LNCaP clone FGC (cell line): ENCODE results near the gene NPAS3.
A peak's percentile ranks its signal among the peaks of the same experiment; 100 is the strongest.

Source experiments
- DNase-seq: peaks from one replicate; pipeline ENCODE4 v3.0.0-alpha.2; 2011; ENCODE audit warnings: low read depth
- H3K4me3 ChIP-seq: 2 replicates; pipeline ENCODE4 v1.5.1; 2011; ENCODE audit warnings: mild to moderate bottlenecking, low read depth, low read length, control low read depth
- TF ChIP-seq, protein P1 (sequence below): IDR thresholded peaks from 2 replicates; pipeline ENCODE4 v1.5.1; 2012; ENCODE audit warnings: mild to moderate bottlenecking; ENCODE audit not compliant: control insufficient read depth, insufficient read depth; ENCODE audit errors: extremely low read depth

The NPAS3 gene

DNA sequence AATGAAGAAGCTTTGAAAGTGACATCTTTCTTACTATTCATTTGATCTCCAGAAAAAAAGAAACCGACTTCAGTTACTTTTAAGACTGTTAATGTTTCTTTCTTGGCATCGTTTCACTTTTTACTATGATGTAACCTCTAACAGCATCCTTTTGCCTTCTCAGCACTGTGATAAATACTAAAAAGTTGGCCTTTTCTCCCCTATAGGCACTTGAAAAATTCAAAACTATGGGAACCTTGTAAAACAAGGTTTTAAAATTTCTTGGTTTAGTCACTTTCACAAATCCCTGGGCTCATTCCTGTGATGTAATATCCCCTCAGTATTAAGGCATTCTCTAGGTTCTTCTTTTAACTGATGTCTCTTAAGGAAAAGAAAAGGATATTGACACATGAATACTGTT, 730.4 kb downstream of the NPAS3 start:
- TF ChIP-seq, protein P1, sequence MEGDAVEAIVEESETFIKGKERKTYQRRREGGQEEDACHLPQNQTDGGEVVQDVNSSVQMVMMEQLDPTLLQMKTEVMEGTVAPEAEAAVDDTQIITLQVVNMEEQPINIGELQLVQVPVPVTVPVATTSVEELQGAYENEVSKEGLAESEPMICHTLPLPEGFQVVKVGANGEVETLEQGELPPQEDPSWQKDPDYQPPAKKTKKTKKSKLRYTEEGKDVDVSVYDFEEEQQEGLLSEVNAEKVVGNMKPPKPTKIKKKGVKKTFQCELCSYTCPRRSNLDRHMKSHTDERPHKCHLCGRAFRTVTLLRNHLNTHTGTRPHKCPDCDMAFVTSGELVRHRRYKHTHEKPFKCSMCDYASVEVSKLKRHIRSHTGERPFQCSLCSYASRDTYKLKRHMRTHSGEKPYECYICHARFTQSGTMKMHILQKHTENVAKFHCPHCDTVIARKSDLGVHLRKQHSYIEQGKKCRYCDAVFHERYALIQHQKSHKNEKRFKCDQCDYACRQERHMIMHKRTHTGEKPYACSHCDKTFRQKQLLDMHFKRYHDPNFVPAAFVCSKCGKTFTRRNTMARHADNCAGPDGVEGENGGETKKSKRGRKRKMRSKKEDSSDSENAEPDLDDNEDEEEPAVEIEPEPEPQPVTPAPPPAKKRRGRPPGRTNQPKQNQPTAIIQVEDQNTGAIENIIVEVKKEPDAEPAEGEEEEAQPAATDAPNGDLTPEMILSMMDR, result no peak
- H3K4me3 ChIP-seq, result no peak overlapping the region
- no peak for DNase-seq

DNA sequence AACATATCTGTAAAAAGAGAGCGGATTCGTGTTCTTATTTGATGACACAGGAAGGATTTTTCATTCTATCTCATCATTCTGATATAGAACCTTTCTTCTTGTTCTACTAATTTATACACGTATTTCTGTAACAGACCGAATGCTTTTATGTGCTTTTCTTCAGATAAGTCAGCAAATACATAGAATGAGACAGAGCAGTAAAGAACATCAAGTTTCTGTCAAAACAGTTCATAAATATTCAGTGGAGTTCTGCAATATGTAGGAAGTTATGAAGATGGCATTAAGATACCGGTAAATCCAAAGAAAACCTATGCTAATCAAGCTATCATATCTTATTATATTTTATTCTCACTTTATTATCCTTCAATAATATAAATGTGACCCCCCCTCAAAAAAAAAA, 731.6 kb downstream of the NPAS3 start:
- TF ChIP-seq, protein P1, result no peak
- DNase-seq, result no peak
- H3K4me3 ChIP-seq, result no peak overlapping the region

DNA sequence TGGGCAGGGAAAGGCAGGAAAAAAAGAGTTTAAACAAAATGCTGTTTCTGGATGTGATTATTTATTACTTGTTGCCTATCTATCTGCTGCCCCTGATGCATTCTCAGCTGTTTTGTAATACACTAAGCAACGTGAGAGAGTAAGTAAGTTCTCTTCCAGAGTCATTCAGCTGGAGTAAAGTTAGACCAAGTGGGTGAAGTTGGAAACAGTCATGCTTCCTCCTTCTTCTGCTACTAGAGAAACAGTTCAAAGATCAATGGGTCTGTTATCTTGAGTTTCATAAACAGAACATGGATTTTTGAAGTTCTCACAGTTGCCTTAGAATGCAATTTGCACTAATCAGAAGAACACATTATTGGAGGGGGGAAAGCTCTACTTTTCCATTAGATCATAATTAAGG, 732.9 kb downstream of the NPAS3 start:
- TF ChIP-seq, protein P1, result no peak
- DNase-seq, result no peak
- H3K4me3 ChIP-seq, result no peak overlapping the region

DNA sequence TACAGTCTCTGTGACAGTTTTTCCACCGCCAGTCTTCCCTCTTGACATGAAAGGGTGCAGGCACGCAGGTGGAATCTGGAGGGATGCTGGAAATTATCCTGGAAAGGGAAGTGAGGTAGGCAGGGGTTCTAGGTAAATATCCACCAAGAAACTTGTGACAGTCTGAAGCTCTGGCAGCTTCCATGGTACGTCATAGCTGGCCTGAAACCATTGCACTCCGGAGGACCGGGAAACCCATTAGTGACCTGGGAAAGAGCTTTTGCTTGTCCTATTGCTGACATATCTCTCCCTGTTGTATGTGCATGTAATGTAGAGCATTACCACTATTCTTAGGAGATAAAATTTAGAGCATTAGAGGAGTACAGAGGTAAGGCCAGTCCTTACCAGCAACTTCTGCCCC, 736.2 kb downstream of the NPAS3 start:
- H3K4me3 ChIP-seq, result no peak overlapping the region
- DNase-seq, result no peak
- TF ChIP-seq, protein P1, result no peak

DNA sequence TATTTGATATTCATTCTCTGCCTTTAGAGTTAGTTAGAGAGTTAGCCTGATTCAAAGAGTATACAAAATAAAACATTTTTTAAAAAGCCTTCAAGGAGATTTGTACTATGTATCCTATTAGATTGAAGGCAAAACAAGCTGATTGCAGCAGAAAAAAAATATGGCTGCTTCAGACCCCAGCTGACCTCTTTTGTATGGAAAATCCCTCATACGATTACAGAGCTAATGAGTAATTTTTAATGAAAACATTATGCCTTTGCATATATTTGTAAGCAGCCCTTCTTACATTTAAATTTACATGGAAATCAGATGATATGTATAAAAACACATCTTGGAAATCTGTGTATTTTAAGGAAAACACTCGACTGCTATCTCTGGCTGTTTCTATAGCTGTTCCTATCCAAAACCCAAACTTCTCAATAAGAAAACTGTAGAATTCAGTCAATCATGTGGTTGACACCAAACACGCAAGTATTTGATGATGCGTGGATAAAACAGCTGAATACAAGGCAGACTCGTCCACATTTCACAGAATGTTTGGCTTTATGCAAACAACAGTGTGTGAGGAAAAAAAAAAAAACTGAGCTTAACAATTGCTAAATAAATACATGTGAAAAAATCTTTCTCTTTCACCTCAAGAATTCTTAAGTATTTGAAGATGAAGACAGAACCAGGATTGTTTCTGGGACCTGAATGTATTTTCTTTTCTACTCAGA, 736.9 kb downstream of the NPAS3 start:
- DNase-seq, result no peak

DNA sequence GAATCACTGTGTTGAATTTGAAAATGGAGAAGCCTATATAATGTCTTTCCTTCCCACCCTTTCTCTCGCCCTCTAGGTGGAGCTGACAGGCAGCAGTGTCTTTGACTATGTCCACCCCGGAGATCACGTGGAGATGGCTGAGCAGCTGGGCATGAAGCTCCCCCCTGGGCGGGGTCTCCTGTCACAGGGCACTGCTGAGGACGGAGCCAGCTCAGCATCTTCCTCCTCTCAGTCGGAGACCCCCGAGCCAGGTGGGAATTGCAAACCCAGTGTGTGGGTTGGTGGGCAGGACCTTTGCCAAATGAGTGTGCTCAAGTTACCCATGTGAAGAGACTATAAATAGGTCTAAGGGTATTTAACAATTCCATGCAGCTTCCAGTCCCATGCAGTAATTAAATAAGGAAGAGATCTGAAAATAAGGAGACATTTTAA, 737.5 kb downstream of the NPAS3 start:
- peak; percentile 30 for DNase-seq
- TF ChIP-seq, protein P1, result peak; percentile 74

More for the DNA sequence above, 736.9 kb downstream of the NPAS3 start:
- H3K4me3 ChIP-seq, result no peak overlapping the region
- TF ChIP-seq, protein P1, result no peak

DNA sequence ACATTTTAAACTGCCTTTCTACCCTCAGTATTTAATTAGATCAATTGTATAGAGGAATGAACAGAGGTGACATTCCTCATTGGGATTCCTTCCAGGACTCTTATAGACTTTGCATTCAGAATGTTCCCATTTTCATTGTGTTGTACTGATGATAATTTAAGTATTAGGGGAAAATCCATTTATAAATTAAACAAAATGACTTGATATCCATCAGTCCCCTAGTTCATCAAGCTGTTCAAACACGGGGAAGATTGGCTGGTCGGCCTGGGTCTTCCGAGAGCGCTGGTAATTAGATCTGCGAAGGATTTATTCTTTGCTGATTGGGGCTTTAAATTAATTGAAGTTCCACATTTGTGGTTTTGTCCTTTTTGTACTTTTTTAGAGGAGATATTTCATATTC, 738.2 kb downstream of the NPAS3 start:
- H3K4me3 ChIP-seq, result no peak overlapping the region
- TF ChIP-seq, protein P1, result no peak
- DNase-seq, result no peak

More for the DNA sequence above, 737.5 kb downstream of the NPAS3 start:
- H3K4me3 ChIP-seq, result no peak overlapping the region
